Activated CD4-positive, alpha-beta T cell treated with anti-CD3 and anti-CD28 coated beads for 24 hours (primary cell): ENCODE results near the gene MDFI.

Experiments used
- DNase-seq, 2 donors: peaks; one replicate each; pipeline ENCODE4 v3.0.0-alpha.2; 2020; ENCODE audit warnings: low read depth in 2 of 2

The MDFI gene

DNA sequence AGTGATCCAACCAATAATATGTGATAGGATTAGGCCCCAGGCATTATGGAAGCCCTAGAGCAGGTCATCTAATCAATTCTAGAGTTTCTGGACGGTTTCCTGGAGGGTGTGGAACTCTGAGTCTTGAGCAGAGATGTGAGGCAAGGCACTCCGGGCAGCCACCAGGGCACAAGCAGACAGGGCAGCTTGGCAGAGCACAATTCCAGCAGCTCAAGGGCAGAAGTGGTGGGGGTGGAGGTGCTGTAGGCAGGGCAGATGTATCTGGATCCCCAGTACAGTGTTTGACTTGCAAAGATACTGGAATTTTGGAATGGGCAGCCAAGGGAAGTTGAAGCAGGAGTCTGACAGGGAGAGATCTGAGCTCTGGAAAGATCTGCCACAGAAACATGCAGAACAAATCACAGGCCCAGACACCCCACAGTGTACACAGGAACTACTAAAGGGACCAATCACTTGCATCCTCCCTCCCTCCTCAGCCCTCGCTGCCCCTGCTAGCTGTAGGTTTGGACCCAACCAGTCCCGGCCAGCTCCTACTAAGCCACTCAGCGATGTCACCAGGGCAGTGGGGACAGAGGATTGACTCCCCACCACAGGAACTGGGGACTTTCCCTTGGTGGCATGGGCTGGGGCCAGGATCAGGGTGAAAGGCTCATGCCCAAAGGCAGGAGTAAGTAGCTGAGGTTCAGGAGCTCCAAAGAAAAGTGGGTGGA is 50.1 kb downstream of the MDFI start:
- no peak for DNase-seq

DNA sequence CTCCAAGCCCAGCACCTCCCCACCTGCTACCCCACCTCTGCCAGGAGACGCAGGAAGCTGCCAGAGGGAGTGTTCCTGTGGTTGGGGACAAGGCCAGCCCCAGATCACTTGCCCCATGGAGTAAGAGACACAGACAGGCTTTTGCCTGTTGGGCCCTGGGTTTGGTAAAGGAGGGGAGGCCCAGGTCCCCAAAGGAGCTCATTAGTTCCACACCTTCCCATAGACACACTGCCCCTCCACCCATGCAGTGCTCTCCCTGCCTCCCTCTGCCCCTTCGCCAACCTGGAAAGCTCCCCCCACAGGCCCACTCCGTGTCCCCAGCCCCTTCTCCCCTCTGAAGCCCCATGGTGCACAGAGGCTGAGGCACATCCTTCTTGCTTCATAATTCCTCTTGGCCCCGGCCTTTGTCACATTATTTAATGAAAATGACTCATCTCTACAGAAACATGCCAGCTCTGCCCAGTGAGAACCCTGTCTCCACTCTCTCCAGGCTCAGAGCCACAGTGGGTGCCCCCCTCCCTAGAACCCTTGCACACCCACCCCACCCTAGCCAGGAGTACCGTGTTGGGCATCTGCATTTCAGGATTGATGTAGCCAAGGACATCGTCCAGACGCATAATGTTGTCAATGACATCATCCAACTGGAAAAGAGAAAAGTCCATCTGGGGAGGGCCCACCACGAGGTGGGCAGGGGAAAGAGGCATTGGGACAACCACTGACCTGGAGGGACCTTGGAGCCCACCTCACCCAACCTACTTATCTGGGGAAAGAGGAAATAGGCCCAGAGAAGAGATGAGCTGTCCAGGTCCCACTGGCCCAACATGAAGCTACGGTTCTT is 51.1 kb downstream of the MDFI start:
- no peak for DNase-seq

DNA sequence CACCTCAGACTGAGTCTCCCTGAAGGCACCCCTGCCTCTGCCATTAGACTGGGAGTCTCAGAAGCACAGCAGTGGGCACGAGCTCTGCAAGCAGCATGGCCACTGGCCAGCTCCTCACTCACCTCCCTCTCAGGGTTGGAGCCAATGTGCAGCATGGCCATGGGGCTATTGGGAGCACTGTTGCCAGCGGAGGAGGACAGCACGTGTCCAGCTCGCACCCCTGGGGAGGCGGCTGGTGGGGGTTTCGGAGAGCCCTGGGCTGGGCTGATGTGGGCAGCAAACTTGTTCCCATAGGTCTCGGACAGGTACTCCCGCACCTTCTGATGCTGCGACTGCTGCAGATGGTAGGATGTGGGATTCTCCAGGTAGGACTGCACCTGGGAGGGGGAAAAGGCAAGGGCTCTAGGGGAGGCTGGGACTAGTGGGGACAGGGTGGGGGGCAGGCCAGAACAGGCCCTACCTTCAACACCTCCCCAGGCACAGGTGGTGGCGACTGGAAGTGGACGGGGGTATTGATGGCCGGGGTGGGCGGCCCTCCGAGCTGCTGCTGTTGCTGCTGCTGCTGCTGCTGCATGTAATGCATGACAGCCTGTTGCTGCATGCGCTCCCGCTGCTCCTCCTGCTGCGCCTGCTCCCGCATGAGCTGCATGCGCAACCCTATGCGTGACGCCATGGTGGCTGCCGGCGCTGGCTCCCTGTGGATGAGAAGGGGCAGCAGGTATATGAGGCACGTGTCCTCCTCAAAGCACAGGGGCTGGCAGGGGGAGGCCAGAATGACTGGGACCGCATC is 52.5 kb downstream of the MDFI start:
- no peak for DNase-seq

DNA sequence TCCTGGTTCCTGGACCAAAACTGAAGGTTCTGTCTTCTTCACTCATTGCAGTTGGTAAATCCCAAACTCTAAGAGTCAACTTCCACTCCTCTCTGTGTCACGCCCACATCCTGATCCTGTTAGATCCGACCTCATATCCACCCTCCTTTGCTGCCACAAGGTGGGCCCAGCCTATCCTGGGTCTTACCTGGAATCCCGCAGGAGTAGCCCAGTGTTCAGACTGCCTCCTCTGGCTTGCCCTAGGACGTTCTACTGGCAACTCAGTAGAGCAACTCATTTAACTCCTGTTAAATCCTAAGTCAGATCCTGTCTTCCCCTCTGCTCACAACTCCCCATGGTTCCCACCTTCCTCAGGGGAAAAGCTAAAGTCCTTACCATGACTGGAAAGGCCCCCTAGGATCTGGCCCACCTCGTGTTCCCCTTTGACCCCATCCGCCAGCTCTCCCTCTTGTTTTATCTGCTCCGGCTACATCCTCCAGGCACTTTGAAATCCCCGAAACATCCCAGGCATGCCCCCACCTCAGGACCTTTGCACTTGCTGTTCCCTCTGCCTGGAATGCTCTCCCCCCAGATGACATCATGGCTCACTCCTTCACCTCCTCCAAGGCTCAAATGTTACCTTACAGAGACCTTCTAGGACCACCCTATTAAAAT is 53.3 kb downstream of the MDFI start:
- no peak for DNase-seq

DNA sequence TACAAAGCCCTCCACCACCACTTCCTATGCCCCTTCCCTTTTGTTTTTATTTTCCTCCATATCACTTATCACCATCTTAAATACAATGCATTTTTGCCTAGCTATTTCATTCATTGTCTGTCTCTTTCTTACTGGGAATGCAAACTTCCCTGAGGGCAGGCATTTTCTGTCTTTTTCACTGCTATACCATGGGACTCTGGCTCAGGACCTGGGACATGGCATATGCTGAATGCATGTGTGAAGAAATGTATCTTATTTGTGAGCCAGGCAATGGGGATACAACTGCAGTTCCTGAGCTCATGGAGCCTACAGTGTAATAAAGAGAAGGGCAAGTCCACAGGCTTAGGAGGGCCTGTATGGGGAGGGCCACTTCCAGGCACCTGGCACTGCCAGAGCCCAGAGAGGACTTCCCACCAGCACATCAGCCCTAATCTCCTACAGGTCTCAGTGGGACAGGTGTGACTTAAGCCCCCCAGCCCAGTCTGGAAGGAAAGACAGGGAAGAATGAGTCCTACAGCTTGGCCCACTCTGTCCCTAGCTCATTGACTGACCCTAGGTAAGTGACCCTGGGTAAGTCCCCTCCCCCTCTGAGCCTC is 53.9 kb downstream of the MDFI start:
- DNase-seq = no peak

DNA sequence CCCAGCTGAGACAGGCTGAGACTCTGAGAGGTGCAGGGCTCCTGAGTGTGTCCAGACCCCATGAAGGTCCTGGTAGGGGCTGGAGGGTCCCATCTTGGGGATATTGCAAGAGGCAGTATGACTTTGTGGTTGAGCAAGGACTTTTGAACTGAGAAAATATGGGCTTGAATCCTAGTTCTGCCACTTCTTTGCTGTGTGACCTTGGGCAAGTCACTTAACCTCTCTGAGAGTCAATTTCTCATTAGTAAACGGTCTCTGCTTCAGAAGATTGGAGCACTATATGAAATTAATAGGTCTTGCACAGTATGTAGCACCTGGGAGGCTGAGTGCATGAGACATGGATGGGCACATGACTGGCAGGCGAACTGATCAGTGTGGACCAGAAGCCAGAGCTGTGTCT is 54.5 kb downstream of the MDFI start:
- DNase-seq = no peak

DNA sequence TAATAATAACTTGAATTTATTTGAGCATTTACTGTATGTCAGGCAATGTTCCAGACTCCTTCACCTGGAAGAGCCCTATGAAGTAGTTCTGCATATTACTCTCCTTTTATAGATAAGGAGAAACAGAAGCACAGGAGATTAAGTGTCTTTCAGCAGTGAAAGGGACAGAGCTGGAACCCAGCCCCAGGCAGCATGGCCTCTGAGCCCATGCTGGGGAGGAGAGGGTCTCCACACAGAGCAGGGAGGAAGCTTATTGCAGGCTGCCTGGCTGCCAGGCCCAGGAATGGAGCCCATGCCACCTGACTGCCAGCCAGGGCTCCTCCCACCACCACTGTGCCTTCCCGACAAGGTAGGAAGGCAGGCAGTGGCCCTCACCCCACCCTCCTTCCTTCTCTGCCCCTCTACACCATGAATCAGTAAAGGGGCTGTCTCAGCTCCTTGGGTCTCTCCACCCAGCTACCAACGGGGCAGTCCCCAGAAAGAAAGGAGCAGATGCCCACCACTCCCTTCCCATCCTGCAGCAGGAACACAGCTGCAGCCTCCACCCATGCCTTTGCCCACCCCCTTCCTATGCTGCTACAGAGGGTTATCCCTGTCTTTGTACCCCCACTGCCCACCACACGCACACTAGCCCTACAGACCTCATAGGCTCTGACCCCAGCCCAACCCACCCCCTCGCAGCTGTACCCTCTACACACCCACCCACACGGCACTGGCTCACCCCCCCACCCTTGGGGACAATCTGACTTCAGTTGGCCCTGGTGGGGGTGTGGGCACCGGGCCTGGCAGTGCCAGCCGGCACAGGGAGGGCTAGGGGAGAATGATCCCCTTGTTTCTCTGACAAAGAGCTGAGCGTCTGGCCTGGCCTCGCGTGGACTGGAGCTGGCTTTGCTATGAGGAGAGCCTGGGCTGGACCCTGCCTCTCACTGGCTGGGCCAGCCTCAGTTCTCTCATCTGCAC is 55.3 kb downstream of the MDFI start:
- DNase-seq = no peak

DNA sequence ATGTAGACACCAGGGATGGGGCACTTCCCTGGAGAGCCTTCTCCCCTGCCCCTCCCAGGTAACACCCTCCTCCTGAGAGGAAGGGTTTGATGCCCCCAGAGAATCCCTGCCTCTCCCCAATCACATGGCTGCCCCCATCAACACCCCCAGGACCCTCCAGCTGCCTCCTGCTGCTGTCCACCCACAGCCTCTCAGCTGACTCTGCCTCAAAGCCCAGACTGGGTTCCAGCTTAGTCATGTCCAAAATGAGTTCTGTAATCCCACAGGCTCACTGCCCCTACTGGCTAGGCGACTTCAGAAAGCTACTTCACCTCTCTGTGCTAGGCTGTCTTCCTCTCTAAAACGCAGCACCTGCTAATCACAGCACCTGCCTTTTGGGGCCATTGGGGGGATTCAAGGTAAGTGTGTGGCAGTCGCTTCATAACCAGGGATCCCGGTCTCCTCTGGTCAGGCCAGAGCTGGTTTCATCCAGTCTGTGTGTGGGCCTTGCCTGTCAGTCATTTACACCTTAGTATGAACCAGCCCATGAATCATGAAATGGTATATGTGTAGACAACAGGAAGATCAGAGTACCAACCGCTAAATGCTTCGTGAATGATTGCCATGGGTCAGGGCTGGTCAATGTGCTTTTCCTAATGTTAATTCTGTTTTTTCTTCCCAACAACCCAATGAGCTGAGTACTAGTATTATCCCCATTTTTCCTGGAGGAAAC is 56.7 kb downstream of the MDFI start:
- no peak for DNase-seq

DNA sequence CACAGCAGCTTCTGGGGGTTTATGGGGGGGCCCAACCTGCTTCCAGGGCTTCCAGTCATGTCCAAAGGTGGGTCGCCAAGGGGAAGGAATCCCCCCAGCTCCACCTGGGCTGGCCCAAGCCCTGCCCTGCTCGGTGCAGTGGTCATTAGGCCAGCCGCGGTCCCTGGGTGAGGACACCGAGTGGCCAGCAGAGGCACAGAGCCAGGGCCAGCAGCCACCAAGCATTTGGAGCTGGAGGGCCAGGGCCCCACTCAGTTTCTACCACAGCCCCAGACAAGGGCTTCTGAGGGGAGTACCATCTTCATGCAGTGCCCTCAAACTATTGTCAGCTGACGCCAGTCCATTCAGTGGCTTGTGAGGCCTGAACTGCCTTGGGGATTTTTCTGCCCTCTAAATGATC is 57.6 kb downstream of the MDFI start:
- no peak for DNase-seq

DNA sequence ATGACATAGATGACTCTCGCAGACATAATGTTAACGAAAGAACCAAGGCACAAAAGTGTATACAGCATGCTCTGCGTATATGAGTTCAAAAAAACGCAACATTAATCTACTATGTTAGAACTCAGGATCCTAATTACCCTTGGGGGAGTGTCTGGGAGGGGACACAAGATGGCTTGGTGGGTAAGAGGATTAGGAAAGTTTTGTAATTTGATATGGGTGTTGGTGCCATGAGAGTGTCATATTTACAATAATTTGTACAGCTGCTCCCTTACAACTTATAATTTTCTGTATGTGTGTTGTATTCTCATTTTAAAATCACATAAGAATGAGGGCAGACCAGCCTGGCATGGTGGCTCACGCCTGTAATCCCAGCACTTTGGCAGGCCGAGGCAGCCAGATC is 58.5 kb downstream of the MDFI start:
- no peak for DNase-seq

DNA sequence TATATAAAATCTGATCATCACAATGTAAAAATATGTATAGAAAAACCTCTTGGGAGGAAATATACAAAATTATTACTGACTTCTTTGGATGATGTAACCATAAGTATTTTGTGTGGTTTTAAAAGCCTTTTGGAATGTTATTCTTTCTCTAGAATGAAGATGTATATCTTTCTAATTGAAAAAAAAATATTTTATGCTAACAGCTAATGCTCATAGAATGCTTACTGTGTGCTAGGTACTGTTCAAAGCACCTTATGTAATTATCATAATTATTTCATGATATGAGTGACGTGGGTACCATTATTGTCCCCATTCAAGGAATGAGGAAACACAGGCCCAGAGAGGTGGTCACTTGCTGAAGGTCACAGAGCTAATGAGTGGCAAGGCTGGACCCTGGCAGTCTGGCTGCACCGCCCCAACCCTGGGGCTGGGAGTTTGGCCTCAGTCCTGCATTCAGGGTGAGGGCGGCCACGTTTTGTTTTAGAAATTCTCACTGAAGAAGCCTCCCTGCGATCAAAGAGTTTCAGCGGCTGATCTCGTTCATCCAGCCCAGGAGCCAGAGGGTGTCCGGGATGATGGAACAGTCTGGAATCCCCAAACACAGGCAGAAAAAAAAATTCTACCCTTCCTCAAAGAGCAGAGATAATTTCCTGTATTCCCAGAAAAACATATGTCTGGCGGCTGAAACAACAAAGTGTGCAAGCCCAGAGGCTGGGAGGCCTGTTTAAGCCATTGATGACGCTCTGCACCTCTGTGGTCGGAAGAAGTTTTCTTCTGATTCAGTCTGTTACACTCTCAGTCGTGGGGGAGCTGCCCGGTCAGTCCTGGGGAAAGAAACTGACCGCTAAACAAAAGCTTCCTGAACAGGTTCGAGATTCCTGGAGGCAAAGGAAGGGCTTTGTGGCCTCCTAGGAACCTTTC is 59.9 kb downstream of the MDFI start:
- DNase-seq = no peak

DNA sequence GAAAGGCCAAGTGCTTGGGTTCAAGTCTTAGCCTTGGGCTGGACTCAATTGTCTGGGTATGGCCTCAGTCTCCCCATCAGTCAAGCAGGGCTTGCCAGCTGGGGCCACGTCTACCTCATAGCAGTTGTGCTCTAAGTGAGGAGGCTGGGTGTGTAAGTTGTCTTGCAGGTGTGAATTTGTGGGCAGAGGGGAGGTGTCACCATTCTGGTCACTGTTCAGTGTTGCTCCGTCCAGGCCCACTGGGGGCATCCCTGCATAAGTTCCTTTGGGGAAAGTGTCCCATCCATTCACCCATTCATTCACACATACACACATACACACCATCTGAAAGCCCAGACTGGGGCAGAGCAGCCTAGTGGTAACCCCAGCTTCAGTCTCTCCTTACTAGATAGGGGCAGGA is 60.8 kb downstream of the MDFI start:
- no peak for DNase-seq

DNA sequence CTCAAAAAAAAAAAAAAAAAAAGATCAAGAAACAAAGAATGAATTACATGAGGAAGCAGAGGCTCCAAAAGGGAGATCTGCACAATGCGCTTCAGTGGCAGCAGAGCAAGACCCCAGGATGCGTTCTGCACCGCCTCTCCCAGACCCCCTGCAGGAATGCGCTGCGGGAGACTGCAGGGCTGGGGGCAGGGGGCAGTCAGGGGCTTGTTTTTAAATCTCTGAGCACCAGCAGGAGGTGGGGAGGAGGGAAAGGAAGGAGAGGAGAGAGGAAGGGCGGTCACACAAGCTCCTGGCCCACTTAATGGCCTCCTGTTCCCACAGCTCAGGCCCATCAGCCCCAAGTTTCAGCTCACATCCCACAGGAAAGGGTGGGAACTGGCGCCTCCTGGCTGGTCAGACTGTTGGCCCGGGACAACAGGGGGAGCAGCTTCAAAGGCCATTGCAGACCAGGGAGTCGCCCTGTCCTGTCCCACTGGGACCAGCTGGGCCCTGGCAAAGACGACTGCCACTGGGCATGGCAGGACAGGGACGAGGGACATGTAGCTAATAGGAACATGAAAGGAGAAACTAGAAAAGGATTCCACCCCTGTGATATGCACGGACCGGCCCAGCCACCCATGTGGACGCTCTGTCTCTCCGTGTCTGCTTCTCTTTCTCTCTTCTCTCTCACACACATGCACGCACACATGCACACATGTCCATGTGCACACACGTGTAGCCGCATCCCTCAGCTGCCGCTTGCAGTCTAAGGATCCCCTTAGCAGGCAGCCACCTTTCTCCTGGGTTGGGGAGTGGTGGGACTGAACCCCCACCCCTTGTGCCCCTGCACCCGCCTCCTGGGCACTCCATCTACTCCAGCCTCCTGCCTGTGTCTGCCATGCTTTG is 62.4 kb downstream of the MDFI start:
- no peak for DNase-seq

DNA sequence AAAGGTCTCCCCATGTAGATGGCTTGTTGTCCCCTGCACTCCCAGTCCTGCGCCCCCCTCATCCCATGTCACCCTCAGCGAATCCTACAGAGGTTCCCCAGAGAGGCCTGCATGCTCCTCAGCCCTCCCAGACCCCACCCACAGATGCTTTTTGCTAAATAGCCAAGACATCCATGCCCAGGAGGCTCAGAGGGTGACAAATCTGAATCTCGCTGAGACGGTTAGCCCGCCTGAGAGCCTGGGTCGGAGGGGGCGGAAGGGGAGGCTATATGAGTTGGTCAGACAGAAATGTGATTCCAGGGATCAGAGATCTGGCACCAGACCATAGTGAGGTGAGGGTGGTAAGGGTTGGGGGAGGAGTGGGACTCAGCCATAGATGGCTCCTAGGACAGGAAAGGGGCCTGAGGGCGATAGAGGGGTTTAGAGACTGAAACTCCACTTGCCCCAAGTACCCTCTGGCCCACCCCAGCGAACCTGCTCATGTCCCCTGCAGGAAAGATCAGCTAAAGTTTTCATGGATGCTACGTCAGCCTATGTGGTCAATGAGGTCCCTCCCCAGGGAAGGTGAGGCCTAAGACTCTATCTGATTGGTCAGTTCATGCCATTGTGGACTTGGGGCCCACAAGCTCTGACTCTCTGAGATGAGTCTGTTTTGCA is 63.9 kb downstream of the MDFI start:
- DNase-seq = no peak

DNA sequence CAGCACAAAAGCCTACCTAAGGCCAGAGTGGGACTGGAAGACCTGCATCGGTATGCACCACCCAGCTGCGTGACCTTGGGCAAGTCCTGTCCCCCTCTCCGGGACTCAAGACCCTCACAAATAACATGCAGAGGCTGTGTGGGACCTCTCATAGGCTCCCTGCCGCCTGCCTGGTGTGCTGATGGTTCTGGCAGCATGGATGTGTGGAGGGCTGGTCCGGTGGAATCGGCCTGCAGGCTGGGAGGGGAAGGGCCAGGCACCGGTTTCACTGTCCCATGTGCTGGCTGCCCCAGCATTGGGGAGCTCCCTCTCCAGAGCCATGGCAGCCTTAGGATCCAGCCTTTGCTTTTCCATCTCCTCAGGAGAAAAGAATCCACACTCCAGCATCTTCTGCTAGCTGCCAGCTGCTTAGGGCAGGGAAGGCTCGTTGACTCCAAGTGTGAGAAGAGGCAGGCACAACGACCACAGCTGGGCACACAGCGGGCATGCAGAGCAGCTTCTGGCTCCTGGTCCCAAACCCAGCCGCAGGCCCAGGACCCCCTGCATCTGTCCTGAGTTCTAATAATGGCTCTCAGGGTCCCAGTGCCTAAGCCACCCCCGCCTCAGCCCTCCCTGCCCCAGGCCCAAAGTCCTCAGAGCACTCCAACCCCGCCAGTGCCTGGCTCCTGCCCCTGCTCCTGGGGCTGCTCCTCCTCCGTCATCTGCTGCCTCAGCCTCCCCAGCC is 64.7 kb downstream of the MDFI start:
- no peak for DNase-seq
